CD4-positive, alpha-beta T cell treated with Interleukin-17A for 4 hours (primary cell): ENCODE data around the gene WDR88.
"Not testable (repeated sequence)": the region's sequence is repeated elsewhere in the genome, so short reads cannot be mapped to it uniquely, and the experiment has no call there.

ENCODE experiments used
- DNase-seq: peaks from one replicate; pipeline ENCODE4 v3.0.0-alpha.2; 2020; ENCODE audit warnings: mixed read lengths

Gene WDR88

DNA sequence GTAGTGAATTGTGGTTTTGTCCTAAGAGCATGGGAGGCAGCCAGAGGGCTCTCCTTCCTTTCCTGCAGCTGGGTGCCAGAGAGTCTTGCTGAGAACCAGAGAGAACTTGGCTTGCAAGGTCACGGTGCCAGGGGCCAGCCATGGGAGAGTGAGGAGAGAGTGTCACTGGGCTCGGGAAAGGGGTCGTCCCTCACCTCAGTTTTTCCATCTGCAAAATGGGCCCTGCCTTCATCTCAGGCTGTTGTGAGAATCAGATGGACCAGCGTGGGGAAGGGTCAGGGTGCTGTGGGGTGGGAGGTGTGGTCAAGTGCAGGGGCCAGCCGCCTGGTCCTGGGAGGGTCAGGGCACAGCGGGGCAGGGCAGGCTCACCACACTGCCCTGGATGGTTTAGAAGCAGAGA, 69.6 kb downstream of the WDR88 start:
- DNase-seq = no peak

GRCh38 chr19:33201886-33202545, 70.1 kb downstream of the WDR88 start:
- DNase-seq = no peak

- no peak for DNase-seq
Observed at GRCh38 chr19:33202546-33203507, 70.9 kb downstream of the WDR88 start.

DNA sequence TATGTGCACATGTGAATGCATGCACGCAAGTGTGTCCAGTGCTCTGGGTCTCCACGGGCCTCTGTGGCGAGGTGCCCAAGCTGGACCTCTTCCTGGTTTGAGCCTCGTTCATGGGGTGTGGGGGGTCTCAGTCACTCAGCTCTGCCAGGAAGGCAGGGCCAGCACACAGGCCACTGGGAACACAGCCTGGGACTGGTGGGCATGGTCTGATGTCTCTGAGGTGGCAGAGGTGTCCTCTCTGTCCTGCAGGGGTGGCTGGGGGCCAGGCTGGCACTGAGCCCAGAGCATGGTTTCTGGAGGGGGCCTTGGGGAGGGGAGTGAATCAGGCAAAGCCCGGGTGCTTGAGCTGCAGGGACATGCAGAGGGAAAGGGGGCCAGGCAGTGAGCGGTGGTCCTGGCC, 71.6 kb downstream of the WDR88 start:
- DNase-seq = no peak

- no peak for DNase-seq
Observed at GRCh38 chr19:33204136-33204973, 72.4 kb downstream of the WDR88 start.

- no peak for DNase-seq
Observed at GRCh38 chr19:33205110-33205509, 73.2 kb downstream of the WDR88 start.

DNA sequence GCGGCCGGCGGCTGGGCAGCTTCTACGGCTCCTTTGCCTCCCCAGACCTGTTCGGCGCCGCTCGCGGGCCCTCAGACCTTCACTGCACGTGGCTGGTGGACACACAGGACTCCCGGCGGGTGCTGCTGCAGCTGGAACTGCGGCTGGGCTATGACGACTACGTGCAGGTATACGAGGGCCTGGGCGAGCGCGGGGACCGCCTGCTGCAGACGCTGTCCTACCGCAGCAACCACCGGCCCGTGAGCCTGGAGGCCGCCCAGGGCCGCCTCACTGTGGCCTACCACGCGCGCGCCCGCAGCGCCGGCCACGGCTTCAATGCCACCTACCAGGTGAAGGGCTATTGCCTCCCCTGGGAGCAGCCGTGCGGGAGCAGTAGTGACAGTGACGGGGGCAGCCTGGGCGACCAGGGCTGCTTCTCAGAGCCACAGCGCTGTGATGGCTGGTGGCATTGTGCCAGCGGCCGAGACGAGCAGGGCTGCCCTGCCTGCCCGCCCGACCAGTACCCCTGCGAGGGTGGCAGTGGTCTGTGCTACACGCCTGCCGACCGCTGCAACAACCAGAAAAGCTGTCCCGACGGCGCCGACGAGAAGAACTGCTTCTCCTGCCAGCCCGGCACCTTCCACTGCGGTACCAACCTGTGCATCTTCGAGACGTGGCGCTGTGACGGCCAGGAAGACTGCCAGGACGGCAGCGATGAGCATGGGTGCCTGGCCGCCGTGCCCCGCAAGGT, 73.8 kb downstream of the WDR88 start:
- DNase-seq = no peak

- DNase-seq = no peak
Observed at GRCh38 chr19:33206261-33207039, 74.5 kb downstream of the WDR88 start.

GRCh38 chr19:33207040-33207620, 75.2 kb downstream of the WDR88 start:
- no peak for DNase-seq

GRCh38 chr19:33207903-33208302, 76.0 kb downstream of the WDR88 start:
- no peak for DNase-seq

DNA sequence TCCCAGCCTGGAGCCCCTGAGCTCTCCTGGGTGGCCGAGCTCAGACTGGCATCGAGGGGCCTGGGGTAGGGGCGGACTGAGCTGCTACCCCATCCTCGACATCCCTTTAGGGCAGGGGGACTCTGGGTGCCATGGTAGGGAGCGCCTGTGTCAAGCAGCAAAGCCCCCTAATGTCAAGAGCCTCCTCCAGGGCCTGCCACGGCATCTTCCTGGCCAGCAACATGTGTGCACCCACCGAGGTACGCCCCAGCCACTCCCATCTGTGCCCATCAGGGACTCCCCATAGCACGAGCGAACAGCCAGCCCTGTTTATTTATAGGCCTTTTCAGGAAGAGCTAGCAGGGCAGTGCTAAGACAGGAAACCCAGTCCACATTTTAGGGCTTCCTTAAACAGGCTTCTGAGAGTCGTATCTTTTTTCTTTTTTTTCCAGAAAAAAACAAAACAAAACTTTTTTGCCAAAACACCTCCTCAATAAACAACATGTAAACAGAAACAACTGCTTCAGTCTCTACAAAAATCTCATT, 76.5 kb downstream of the WDR88 start:
- no peak for DNase-seq

DNA sequence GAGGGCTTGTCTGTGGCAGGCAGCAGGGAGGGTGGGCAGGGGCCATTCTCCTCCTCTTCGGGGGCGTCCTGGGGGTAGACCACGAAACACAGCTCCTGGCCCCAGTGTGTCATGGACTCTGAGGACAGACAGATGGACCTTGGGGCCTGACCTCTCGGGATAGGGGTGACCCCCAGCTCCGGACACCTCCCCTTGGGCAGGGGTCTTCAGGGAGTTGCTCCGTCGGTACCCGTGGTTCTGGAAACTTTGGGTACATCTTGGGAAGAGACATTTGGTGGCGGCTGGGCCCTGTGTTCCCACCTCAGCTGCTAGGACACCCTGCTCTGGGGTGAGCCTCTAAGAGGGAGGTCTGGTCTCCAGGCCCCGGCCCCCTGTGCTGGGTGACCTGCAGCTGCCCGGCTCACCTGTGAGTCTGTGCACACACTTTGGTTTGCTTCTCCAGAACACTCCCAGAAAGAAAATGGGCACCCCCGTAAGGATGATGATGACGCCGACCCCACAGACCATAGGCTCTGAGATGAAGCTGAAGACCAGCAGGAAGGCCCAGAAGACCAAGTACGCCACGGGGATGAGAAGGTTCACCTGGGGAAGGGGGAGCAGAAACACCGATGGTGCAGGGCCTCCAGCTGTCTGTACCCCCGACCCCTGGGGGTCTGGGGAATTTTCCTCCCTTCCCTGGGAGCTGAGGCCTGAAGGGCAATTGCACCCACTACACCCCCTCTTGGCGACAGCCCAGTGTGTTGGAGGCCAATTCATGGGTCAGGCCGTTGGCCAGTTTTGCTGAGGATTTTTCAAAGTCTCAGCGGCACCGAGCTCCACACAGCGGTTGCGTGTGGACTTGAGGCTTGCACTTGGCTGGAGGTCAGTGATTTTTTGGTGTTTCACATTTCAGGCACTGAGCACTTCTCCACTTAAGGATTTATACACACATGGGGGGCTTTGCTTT, 77.3 kb downstream of the WDR88 start:
- DNase-seq = no peak

GRCh38 chr19:33209850-33210230, 77.9 kb downstream of the WDR88 start:
- not testable (repeated sequence) for DNase-seq

DNA sequence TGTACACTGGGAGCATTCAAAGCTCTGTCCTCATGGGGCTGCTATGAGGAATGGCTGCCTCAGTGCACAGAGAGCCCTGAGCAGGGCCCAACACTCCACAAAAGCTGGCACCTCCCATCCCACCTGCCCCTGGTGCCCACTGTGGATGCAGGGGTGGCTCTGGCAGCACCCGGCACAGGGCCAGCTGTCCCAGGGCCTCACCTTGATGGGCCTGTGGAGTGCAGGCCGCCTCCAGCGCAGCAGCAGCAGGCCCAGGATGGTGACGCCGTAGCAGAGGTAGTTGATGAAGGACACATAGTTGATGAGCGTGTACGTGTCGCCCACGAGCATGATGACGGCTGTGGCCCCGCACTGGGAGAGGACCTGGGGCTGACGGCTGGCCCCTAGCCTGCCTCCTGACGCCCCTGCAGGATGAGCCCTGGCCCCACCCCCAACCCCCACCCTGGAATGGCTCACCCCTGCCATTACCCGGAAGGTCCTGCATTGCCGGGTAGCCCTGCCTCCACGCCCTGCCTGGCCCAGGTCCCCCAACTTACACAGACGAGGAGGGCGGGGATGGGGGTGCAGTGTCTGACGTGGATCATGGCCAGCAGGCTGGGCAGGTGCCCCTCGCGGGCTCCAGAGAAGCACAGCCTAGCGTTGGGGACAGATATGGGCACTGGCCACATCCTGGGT, 78.5 kb downstream of the WDR88 start:
- DNase-seq = no peak

GRCh38 chr19:33211794-33212435, 80.0 kb downstream of the WDR88 start:
- DNase-seq = no peak

DNA sequence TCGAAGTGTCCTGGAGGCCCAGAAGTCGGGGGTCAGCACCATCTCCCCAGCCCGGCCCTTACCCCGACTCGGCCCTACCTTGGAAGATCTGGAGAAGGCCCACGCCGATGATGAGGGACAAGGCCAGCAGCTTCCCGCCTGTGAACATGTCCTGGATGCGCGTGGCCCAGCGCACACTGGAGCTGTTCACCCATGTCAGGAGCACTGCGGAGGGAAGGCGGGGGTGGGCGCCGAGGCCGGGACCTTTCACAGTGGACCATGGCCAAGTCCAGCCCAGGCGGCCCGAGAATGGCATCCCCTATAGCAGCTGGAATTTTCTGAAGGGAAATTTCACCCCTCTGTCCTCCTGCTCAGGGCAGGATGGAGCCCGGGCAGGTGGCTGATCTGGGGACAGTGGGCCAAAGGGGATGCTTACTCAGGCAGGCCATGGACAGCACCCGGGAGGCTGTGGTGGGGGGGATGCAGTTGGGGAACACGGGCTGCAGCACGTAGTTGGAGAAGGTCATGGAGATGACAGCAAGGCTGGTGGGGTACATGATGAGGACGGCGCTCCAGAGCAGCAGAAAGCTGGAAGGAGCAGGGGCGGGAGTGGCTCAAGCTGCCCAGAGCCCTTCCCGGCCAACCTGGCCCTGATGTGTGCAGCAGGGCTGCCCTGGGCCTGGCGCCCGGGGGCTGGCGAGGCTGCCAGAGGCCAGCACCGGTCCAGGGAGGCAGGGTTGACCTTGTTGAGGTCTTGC, 80.7 kb downstream of the WDR88 start:
- no peak for DNase-seq

- no peak for DNase-seq
Observed at GRCh38 chr19:33214596-33214995, 82.7 kb downstream of the WDR88 start.
